Body of pancreas (tissue), 4 donors: ENCODE results near the gene BEGAIN.

Source experiments
- POLR2A ChIP-seq, 3 donors: fragments of 450-650 bp; IDR thresholded peaks; one replicate each; pipeline ENCODE4 v1.6.1; 2016; ENCODE audit warnings: antibody characterized with exemption in 3 of 3, mild to moderate bottlenecking in 2 of 3
- TF ChIP-seq, protein P1 (sequence below), 7 experiments: fragments of 450-650 bp in 4 of 7; fragments of 200-600 bp in 3 of 7; sonication (generic) in 3 of 7; IDR thresholded peaks; one replicate each; pipeline ENCODE4 v1.5.1; 2016 to 2019; ENCODE audit warnings: antibody characterized with exemption in 7 of 7

DNA sequence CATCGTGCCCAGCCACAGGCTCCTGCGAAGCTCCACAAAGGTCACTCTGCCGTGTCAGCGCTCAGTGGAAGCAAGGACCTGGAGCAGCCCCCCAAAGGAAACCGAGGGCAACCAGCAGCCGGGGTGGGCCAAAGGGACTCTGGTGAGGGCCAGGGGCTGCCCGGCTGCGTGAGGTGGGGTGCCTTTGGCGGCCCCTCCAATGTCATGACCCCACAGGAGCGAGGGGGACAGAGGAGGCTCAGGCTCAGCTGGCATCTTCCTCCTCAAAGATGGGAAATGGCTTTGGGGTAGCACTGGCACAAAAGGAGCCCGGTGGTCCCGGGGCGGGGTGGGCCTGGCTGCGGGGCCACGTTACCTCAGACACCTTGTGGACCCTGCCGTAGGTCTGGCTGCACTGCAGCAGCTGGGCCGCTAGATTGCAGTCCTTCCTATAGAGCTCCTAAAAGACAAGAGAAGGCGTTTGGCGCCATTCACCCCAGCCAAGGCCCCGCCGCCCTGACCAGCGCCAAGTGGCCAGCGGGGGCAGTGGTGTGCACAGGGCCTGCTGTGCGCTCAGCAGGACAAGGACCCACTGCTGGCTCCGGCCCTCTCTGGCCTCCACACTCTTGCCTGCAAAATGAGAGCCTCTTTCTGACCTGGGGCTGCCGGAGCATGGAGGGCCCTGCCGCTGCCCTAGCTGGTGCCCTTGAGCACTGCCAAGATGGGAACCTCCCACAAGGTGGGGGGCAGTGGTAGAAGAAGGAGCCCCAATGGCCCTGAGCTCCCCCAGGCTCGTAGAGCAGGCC lies 46.9 kb downstream of the BEGAIN start:
- TF ChIP-seq, protein P1, sequence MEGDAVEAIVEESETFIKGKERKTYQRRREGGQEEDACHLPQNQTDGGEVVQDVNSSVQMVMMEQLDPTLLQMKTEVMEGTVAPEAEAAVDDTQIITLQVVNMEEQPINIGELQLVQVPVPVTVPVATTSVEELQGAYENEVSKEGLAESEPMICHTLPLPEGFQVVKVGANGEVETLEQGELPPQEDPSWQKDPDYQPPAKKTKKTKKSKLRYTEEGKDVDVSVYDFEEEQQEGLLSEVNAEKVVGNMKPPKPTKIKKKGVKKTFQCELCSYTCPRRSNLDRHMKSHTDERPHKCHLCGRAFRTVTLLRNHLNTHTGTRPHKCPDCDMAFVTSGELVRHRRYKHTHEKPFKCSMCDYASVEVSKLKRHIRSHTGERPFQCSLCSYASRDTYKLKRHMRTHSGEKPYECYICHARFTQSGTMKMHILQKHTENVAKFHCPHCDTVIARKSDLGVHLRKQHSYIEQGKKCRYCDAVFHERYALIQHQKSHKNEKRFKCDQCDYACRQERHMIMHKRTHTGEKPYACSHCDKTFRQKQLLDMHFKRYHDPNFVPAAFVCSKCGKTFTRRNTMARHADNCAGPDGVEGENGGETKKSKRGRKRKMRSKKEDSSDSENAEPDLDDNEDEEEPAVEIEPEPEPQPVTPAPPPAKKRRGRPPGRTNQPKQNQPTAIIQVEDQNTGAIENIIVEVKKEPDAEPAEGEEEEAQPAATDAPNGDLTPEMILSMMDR (IDR thresholded peaks at IDR 0.05) = peak; percentile 23 to 63 (median 49)
- TF ChIP-seq POLR2A (IDR thresholded peaks at IDR 0.05) = no peak
